Stimulated activated CD8-positive, alpha-beta memory T cell treated with anti-CD3 and anti-CD28 coated beads, Interleukin-15, amount 100 ng/mL, for 24 hours (primary cell): ENCODE data around the gene AP2B1.
"Not testable (repeated sequence)": the region's sequence is repeated elsewhere in the genome, so short reads cannot be mapped to it uniquely, and the experiment has no call there.

ENCODE experiments used
- DNase-seq: peaks from one replicate; pipeline ENCODE4 v3.0.0-alpha.2; 2020; ENCODE audit warnings: low read depth

AP2B1 gene

DNA sequence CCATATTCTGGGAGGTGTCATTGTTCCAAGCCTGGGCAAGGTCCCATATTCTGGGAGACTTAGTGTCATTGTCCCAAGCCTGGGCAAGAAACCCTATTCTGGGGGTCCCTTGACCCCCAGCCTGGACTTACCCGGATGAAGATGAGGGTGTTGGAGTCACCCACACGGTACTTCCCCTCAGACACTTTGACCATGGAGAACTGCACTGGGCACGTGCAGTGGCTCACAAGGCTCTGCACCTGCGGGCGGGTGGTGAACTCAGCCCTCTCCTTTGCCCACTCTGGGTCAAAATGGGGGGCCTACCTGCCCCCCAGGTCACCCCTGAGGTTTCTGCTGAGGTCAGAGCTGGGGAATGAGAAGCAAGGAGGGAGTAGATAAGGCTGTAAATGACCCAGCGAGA, 161.9 kb downstream of the AP2B1 start:
- no peak for DNase-seq

- DNase-seq, result no peak
Observed at GRCh38 chr17:35749560-35750412, 162.7 kb downstream of the AP2B1 start.

GRCh38 chr17:35750526-35751395, 163.6 kb downstream of the AP2B1 start:
- DNase-seq, result no peak

- DNase-seq, result not testable (repeated sequence)
Observed at GRCh38 chr17:35751541-35751940, 164.4 kb downstream of the AP2B1 start.

- no peak for DNase-seq
Observed at GRCh38 chr17:35752471-35752870, 165.3 kb downstream of the AP2B1 start.

- no peak for DNase-seq
Observed at GRCh38 chr17:35752945-35753764, 166.0 kb downstream of the AP2B1 start, which contains the start of gene GAS2L2. Gene GAS2L2 (minus strand): TSS chr17:35753239. CDS start chr17:35752850, 389 bp downstream.

- DNase-seq, result no peak
Observed at GRCh38 chr17:35757243-35757642, 170.1 kb downstream of the AP2B1 start.

GRCh38 chr17:35760587-35760986, 173.5 kb downstream of the AP2B1 start, which contains the start of gene C17orf50:
Gene C17orf50 (plus strand): TSS chr17:35760887. CDS start chr17:35760942, 55 bp downstream.
- DNase-seq, result no peak

GRCh38 chr17:35761601-35762000, 174.5 kb downstream of the AP2B1 start:
- DNase-seq, result no peak

DNA sequence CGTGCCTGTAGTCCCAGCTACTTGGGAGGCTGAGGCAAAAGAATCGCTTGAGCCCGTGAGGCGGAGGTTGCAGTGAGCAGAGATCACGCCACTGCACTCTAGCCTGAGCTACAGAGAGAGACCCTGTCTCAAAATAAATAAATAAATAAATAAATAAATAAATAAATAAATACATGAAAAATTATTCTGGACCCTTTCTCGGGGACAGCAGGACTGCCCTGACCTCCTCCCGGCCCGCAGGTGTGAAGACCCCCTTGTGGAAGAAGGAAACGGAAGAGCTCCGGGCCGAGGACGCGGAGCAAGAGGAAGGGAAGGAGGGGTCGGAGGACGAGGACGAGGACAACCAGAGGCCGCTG, 176.6 kb downstream of the AP2B1 start:
- DNase-seq, result no peak

GRCh38 chr17:35764123-35764991, 177.2 kb downstream of the AP2B1 start:
- DNase-seq, result peak; percentile 80

DNA sequence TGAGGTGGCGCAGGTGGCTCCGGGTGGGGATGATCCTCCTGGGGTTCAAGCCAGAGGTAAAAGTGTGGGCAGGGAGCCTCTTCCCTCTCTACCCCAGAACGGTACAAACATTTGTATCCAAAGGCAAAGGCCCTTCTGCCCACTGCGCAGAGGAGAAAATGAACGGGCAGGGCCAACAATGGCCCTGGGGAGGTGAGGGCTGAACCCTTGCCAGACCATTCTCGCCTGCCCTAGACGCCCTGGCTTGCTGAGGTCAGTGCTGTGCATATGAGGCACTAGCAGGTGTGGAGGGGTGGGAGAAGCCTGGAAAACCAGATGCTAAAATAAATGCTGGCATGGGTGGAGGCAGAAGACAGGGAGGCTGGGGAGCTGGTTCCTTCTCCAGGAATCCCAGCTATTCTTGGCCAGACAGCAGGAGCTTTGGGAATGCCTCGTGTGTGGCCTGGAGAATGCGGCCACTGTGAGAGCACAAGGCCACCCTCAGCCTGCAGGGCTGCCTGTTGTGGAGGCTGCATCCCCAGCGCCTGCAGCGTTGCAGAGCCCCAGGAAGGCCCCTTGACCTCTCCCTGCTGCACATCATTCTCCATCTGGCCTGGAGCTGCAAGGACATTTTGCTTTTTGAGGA, 178.1 kb downstream of the AP2B1 start:
- no peak for DNase-seq

GRCh38 chr17:35765756-35766488, 178.8 kb downstream of the AP2B1 start:
- DNase-seq, result no peak

- no peak for DNase-seq
Observed at GRCh38 chr17:35766489-35766877, 179.4 kb downstream of the AP2B1 start.

- no peak for DNase-seq
Observed at GRCh38 chr17:35766903-35767510, 179.9 kb downstream of the AP2B1 start.

DNA sequence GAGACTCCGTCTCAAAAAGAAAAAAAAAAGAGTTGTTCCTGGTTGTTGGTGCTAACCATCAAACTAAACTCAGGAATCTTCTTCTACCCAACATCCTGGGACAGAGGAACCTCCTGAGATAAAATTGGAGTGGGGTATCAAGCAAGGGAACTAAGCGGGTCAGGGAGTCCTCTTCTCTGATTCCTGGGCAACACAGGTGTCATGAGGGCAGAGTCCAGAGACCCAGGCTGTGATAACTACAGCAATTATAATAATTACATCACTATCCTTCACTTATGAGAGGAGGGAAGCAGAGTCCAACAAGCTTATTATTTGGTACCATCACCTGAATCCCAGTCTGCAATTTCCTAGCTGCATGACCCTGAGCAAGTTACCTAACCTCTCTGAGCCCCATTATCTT, 181.7 kb downstream of the AP2B1 start:
- no peak for DNase-seq

- DNase-seq, result no peak
Observed at GRCh38 chr17:35769895-35770486, 182.9 kb downstream of the AP2B1 start.

DNA sequence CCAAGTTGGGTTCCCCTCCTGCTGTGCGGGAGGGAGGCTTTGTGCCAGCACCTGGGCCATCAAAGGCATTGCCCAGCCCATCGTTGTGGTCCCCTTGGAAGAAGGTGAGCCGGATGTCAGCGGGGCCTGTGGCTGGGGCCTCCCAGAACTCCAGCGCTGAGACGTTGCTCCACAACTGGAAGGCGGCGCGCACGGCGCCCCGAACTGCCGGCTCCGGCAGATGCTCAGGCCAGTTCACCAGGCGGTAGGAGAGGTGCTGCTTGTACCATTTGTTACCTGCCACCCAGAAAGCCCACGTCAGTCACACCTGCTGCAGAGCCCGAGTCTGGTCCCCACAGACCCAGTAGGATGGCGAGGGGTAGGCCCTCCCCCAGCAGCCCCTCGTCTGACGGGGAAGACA, 186.0 kb downstream of the AP2B1 start:
- no peak for DNase-seq
